Measurements from ENCODE around the gene MRFAP1L1.
"Not testable (repeated sequence)": the region's sequence is repeated elsewhere in the genome, so short reads cannot be mapped to it uniquely, and the experiment has no call there.

MRFAP1L1 gene

DNA sequence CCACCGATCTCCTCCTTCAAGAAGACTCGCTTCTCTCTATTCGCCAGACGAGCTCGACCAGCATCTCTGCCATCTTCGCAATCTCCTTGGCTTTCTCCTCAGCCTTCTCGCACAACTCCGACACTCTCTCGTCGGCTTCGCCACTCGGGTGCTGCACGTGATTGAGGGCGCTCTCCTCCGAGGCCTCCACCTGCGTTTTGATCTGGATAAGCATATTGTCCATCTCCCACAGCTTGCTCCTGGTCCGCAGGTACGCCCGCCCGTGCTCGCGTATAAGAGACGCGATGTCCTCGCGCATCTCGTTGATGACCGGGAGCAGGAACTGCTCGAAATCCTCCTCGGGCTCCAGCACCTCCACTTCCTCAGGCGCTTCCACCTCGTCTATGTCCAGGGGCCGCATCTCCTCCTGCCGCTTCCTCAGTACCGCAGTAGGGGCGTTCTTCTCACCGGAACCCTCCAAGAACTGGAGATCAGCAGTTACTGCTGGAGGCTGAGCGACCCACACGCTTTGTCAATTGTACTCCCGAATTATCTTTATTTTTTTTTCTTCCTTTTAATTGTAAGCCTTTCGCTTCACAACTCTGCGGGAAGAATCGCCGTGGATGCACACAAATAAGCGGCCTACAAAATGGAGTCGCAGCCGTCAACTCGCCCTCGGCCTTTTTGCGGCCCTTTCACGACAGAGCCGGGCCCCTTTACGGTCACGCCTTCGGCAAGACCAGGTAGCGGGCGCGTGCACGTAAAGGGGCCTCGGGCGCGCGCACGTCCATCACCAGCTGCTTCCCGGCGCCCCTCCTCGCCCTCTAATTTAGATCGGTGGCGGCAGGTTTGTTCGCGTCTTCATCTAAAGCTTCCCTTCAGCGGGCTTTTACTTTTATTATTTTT, at the start of gene MRFAP1L1:
TSS of gene MRFAP1L1 (minus strand) at position 636 of the 885 bp plus-strand sequence. CDS start at position 400, 236 bp downstream.
- DNase-seq (ENCODE audit: low read depth): peak; percentile 94

DNA sequence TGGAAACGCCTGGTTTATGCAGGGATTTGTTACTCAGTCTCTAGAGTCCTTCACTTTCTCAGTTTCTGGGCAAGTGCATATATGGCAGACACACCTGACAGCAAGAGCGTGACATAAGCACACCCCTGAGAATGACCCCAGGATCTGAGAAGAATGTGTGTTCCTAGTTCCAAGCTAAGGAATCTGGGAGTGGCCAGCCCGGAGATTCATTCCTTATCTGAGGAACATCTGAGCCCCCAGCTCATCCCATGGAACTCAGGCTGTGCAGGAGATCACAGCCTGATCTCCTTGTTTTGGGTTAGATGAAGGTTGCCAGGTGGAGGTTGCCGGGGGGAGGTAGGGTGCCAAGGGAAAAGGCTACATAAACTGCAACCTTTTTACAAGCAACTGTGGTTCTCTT, 49.1 kb upstream of the MRFAP1L1 start:
- DNase-seq (ENCODE audit: low read depth): no peak

DNA sequence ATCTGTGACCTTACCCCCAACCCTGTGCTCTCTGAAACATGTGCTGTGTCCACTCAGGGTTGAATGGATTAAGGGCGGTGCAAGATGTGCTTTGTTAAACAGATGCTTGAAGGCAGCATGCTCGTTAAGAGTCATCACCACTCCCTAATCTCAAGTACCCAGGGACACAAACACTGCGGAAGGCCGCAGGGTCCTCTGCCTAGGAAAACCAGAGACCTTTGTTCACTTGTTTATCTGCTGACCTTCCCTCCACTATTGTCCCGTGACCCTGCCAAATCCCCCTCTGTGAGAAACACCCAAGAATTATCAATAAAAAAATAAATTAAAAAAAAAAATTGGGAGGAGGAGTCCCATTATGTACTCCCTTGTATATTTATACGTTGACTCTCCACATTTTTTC, 46.7 kb upstream of the MRFAP1L1 start:
- not testable (repeated sequence) for DNase-seq (ENCODE audit: low read depth)

DNA sequence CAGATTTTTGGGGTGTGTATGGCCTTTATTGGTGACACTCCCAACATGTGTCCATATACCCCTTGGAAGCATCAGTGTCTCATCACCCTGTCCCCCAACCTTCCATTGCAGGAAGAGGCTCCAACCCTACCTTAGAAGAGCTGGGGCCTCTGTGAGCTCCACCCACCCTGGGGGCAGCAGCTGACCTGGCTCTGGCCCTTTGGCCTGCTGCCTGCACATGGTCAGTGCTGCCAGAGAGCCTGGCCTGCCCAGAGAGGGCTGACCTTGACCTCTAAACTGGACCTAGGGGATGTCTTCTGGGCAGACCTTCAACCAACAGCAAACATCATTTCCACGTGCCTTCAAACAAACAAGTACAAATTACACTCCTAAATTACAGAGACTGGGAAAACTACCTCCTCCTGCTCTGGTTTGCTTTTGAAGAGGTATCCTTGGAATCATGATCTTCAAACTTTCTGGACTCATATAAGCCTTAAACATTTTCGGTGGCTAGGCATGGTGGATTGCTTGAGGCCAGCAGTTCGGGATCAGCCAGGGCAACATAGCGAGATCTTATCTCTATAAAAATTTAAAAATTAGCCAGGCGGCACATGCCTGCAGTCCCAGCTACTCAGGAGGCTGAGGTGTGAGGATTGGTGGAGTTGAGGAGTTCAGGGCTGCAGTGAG, 45.6 kb upstream of the MRFAP1L1 start:
- DNase-seq (ENCODE audit: low read depth): no peak

DNA sequence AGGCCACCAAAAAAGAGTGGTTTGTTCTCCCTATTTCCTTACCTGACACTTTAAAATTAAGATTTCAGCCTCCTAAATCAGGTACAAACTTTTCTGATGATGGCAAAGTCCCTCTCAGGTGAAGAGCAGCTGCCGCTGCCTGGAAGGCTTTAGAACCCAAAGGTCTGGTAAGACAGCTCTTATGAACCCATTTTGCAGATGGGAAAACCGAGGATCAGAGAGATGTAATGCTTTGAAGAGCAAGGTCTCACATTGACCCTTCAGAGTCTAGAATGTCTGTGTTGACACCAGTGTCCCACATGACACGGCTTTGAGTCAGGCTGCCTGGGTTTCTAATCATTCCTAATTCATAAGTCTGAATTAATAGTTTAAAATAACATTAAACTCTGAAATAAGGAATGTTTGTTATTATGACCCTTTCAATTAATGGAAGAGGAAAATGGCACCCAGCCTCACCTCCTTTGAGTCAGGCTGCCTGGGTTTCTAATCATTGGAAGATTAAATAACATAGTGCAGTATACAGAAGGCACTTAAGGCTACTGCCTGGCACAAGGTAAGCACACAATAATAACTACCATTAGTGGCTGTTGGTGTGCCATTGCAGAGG, 44.9 kb upstream of the MRFAP1L1 start:
- DNase-seq (ENCODE audit: low read depth): no peak

DNA sequence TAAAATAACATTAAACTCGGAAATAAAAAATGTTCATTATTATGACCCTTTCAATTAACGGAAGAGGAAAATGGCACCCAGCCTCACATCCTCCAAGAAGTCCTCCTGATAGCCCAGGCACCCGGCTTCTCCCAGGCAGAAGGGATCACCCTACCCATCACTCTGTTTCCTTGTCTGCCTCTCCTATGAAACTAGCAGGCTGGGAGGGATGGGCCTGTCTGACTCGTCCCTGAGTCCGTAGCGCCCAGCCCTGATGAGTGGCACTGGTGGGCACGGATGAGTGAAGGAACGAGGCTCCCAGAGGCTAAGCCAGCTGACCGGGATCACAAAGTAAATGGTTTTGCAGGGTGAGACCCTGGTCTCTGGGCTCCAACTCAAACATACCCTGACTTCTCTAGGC, 44.2 kb upstream of the MRFAP1L1 start:
- no peak for DNase-seq (ENCODE audit: low read depth)

DNA sequence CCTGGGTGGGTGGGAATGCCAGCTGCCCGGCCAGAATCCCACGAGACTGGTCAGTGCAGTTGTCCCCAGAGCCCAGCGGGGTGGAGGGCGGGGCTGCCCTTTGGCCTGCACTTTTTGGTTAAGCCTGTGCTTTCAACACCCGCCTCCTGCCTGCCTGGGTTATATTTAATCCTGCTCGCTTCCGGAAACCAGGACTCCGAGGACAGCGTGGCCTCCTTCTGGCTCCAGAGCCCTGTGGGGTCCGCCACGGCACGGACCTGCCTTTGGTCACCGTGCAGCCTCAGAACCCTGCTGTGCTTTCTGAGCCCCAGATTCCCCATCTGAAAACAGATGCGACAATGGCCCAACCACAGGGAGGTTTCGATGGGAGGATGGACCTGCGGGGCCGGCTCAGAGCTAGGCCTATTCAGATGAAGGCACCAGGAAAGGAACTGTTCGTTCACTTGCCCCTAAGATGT, 43.5 kb upstream of the MRFAP1L1 start:
- DNase-seq (ENCODE audit: low read depth): no peak

DNA sequence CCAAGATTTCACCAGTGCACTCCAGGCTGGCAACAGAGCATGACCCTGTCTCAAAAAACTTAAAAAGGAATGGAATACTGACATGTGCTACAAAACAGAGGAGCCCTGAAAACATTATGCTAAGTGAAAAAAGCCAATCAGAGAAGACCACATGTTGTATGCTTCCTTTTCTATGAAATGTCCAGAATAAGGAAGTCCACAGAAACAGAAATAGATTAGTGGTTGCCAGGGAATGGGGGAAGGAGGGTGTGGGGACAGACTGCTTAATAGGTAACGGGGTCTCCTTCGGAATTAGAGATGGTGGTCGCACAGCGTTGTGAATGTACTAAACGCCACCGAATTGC, 42.8 kb upstream of the MRFAP1L1 start:
- DNase-seq (ENCODE audit: low read depth): no peak

DNA sequence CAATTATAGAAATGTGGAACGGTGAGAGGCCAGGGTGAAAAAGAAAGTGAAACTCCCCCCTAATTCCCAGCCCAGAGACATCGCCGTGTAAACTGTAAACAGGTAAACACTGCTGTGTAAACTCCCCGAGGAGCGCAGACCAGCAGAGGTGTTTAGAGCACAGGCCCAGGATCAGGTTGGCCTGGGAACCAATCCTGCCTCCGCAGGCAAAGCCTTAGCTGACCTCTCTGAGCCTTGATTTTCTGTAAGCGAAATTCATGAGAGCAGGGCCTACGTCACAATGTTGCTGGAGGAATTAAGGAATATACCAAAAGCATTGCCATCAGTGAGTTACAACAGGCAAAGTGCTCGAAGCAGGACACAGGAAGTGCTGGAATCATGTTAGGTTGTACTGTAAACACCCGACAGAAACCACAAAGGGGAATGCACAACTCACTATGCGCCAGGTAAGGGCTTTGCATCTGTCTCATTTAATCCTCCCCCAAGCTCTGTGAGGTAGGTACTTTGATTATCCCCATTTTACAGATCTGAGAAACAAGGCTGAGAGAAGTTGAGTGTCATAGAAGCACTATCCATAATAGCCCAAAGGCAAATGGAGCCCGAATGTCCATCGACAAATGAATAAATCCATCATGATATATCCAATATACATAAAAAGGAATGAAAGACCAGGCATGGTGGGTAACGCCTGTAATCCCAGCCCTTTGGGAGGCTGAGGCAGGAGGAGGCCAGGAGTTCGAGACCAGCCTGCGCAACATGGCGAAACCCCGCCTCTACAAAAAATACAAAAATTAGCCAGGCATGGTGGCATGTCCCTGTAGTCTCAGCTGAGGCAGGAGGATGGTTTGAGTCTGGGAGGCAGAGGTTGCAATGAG, 42.2 kb upstream of the MRFAP1L1 start:
- no peak for DNase-seq (ENCODE audit: low read depth)

DNA sequence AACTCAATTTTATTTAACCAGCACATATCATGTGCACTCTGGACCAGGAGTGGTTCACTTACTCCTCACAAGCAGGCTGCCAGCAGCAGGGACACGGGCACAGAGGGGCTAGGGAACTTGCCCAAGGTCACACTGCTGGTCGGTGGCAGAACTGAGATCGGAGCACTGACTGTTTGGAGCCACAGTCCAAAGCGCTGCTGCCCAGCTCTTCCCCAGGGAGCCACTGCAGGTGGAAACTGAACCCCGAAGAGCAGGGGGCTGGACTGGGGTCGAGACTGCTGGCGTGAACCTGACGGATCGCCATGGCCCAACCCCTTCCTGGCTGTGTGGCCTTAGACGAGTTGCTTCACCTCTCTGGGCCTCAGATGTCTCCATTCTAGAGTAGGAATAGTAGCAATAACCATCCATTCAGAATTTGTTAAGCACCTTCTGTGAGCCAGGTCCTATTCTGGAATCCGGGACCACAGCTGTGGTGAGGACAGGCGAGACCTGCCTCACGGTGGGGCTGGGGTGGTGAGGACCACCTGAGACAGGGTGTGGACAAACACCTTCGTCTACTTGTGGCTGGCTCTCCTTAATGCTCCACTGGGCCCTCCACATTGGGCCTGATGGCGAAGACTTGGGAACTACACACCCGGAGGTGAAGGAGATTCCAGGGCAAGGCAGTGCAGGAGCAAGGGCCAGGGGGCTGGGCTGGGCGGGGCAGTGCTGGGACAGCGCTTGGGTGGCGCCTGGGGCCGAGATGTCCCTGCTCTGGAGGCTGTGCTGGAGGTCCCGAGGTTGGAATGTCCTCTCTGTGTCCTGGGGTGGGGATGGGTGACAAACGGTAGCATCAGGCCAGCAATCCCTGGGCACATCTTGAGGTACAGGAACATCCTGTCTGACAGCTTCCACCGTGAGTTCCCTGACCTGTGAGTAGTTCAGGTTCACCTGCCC, 40.9 kb upstream of the MRFAP1L1 start:
- DNase-seq (ENCODE audit: low read depth): no peak

DNA sequence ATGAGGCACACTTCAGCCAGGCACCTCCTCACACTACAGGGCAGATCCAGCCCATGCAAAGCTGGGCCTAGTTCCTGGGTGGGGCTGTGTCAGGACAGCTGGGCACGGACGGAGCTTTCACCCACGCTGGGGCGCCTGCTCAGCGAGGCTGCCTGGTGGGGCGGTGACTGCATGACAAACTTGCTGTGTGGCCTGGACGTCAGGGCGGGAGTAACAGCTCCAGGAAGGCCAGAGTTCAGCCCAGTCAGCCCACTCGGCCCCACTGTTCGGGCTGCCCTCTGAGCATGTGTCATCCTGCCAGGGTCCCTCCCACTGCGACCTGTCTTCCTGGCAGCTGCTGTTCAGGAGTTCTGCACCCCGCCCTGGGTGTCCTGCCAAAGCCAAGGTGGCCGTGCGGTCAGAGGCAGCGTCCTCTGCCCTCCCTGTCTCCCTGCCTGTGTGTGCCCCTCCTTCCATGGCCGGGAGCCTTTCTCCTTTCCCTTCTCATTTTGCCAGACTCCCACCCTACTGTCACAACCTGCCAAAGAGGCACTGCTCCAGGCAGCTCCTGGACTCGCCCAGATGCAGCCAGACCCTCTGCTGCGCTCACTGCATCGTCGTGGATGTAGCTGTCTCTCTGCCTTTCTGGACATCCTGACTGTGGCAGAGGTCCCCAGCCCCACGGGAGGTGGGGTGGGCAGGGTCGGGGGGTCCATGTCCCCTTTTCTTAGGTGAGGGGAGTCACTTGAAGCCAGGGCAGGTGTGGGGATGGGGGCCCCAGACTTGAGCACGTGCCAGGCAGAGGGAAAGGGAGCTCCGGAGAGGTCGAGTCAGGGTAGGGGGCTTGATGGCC, 39.9 kb upstream of the MRFAP1L1 start:
- DNase-seq (ENCODE audit: low read depth): no peak

DNA sequence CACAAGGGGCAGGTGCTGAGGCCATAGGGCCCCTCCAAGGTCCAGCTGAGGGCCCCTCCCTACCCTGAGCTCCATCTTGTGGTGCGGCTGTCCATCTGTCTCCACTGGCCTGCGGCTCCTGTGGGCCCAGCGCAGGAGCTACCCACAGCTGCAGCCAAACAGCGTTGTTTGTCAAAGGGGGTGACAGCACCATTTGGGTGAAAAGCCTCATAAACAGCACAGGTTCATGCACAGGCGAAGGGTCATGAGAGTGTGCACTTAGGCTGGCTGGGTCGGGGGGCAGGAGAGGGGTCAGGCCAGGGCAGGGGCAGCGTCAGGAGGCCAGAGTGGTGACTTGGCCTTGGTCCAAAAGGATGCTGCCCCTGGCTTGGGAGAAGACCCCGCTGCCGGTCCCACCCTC, 38.6 kb upstream of the MRFAP1L1 start:
- DNase-seq (ENCODE audit: low read depth): no peak

DNA sequence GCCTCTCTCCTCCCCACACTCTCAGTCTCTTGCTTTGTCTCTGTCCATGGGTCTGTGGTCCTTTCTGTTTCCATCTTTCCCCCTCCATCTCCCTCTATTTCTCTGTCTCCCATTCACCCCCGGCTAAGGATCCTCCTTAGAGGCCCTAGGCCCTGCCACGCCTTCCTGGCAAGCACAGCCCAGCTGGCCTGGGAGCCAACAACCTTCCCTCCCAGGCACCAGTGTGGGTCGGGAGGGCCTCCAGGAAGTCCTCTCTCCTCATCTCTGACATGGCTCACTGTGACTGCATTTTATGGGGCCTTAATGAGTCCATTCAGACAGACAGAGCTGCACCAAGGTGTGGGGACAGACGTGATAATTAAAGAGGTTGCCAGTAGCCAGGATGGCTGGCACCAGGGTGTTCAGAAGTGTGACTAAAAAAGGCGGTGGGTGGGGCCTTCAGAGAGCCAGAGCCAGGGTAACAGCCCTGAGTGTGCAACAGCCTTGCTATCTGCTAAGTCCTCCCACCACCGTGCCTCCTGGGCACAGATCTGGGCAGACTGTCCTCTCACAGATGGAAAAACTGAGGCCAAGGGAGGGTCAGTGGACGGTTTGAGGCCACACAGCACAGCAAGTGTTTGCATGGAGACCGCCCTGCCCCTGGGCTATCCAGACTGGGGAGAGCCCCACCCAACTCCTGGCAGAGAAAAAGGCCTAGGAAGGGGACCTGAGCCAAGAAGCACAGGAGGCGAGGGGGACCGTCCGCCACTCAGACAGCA, 37.8 kb upstream of the MRFAP1L1 start:
- DNase-seq (ENCODE audit: low read depth): no peak

DNA sequence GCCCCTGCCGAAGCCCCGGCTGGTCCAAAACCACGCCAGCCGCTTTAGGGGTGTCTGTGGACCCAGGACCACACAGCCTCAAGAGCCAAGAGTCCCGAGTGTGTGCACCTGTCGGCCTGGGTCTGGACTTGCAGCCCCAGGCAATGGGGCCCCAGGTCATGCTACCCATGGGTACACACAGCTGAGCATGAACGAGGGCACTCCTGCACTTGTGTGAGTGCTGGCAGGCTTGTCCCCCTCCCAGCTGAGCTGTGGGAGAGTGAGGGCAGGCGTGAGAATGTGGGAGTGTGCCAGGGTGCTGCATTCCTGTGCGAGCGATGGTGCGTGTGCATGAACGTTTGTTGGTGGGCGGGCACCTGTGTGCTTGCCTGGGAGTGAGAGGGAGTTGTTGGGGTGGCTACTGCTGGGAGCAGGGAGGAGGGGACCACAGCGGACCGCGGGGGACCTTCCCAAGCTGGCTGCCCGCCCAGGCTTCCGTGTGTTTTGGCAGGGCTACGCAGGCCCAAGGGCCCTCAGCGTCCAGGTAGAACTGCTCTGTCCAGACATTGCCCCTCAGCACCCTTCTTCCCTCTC, 37.1 kb upstream of the MRFAP1L1 start:
- DNase-seq (ENCODE audit: low read depth): no peak

DNA sequence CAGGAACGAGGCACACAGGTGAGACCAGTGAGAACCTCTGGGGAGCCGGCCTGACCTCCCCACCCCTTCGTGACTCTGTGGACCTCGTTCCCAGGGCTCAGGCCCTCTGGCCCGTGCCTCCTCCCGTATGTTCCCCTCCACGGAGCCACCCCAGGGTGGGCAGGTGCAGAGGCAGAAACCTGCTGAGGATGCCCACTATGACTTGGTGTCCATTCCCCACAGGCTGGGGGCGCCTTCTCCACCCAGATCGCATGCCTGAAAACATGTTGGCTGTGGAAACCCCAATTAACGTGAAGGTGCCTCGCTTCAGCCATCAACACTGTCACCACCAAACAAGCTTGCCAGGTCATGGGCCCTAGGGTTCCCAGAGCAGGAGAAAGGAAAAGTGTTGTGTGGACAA, 33.3 kb upstream of the MRFAP1L1 start:
- DNase-seq (ENCODE audit: low read depth): no peak

DNA sequence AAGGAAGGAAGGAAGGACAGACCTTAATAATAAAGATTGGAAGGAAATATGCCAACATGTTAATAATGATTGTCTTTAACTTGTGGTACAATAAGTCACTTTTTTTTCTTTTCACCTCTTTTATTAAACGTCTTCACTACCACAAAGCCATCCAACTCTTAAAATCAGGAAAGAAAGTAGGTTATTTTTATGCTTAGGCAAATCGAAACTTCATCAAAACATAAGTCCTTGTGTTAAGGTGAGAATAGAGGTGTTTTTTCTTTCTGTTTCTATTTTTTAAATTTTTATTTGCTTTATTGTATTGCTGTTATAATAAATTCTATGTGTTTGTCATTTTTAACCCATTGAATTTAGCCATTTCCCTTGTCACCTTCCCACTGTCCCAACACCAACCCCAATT, 32.8 kb upstream of the MRFAP1L1 start:
- no peak for DNase-seq (ENCODE audit: low read depth)

DNA sequence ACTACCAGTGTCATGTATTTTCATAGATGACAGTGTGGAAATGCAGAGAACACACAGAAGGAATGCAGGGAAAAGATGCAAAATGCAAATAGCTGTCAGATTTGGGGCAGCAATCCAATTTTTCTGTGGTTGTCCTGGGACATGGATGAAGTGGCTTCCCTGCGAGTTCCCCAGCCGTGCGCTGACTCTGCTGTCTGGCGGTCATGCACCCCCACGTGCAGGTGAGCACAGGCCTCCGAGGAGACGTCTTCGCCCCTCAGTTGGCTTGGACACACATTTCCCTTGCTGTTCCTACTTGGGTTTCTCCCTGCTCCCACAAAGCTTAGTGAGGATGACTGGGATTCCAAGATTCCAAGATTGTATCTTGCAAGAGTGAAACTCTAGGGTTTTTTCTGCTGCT, 30.7 kb upstream of the MRFAP1L1 start:
- no peak for DNase-seq (ENCODE audit: low read depth)

DNA sequence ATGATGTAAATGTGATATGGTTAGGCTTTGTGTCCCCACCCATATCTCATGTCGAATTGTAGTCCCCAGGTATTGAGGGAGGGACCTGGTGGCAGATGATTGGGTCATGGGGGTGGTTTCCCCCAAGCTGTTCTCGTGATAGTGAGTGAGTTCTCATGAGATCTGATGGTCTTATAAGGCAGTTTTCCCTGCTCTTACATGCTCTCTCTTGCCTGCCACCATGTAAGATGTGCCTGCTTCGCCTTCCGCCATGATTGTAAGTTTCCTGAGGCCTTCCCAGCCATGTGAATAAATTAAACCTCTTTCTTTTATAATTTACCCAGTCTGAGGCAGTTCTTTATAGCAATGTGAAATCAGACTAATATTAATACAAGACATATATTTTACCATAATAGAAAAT, 30.3 kb upstream of the MRFAP1L1 start:
- no peak for DNase-seq (ENCODE audit: low read depth)

Measured in stimulated activated CD4-positive, alpha-beta T cell treated with anti-CD3 and anti-CD28 coated beads, Interleukin-2, amount 100 ng/mL, for 4 hours (primary cell).